Fibroblast of lung (primary cell): ENCODE data around the gene BAX. TPM values are rescaled to one million over a fixed set of nuclear protein-coding genes. Genes with fewer than 3 reads are reported as not detected.

Experiments
- DNase-seq, 2 donors: peaks; one replicate each; pipeline versions ENCODE4 v3.0.0 to v3.0.0-alpha.2; 2010; ENCODE audit warnings: low read depth in 2 of 2
- H2AFZ ChIP-seq: 2 replicates; pipeline ENCODE4 v1.5.1; 2012; ENCODE audit warnings: low read length, control low read depth, inconsistent platforms
- H3K27ac ChIP-seq: 2 replicates; pipeline ENCODE4 v1.5.1; 2011; ENCODE audit warnings: low read length, control low read depth; ENCODE audit not compliant: insufficient read depth
- H3K27me3 ChIP-seq: 2 replicates; pipeline ENCODE4 v1.5.1; 2011; ENCODE audit warnings: mild to moderate bottlenecking, low read length; ENCODE audit not compliant: control insufficient read depth, insufficient read depth
- H3K36me3 ChIP-seq: 2 replicates; pipeline ENCODE4 v1.5.1; 2011; ENCODE audit warnings: low read length; ENCODE audit not compliant: control insufficient read depth, insufficient read depth
- H3K4me1 ChIP-seq: 2 replicates; pipeline ENCODE4 v1.5.1; 2011; ENCODE audit warnings: low read length; ENCODE audit not compliant: control insufficient read depth, insufficient read depth; ENCODE audit errors: extremely low read depth
- H3K4me2 ChIP-seq: 2 replicates; pipeline ENCODE4 v1.5.1; 2011; ENCODE audit warnings: low read length, control low read depth; ENCODE audit not compliant: insufficient read depth; ENCODE audit errors: extremely low read depth
- H3K4me3 ChIP-seq, 4 experiments: fragments of 200-600 bp in 1 of 4; sonication (generic) in 1 of 4; replicated peaks in 1 of 4; 2 replicates each; pipeline ENCODE4 v1.5.1; 2011 to 2016; ENCODE audit warnings: low read length in 4 of 4, low read depth in 3 of 4, mild to moderate bottlenecking in 3 of 4, control low read depth in 2 of 4, inconsistent platforms in 1 of 4, mixed read lengths in 1 of 4; ENCODE audit not compliant: insufficient read depth in 1 of 4; ENCODE audit errors: control extremely low read depth in 1 of 4
- H3K79me2 ChIP-seq: 2 replicates; pipeline ENCODE4 v1.5.1; 2012; ENCODE audit warnings: mild to moderate bottlenecking, low read length, inconsistent platforms; ENCODE audit not compliant: control insufficient read depth, insufficient read depth
- H3K9ac ChIP-seq: 2 replicates; pipeline ENCODE4 v1.5.1; 2011; ENCODE audit warnings: mild to moderate bottlenecking, low read length, control low read depth; ENCODE audit not compliant: insufficient read depth
- H3K9me3 ChIP-seq: 2 replicates; pipeline ENCODE4 v1.5.1; 2012; ENCODE audit warnings: low read depth, low read length; ENCODE audit not compliant: control insufficient read depth, insufficient read depth
- H4K20me1 ChIP-seq: 2 replicates; pipeline ENCODE4 v1.5.1; 2011; ENCODE audit warnings: low read length; ENCODE audit not compliant: control insufficient read depth, insufficient read depth; ENCODE audit errors: extremely low read depth
- EZH2 ChIP-seq: IDR thresholded peaks from 2 replicates; pipeline ENCODE4 v1.5.1; 2012; ENCODE audit warnings: low read length, control low read depth, mild to moderate bottlenecking; ENCODE audit errors: missing control alignments
- polyA plus RNA-seq, 2 donors: library from polyadenylated mRNA; depleted of rRNA in 1 of 2; stranded (reverse) in 1 of 2; unstranded in 1 of 2; fragments of >200 nt; gene quantifications; 2 replicates each; pipeline ENCODE4 v1.2.1, GENCODE V29; 2011 to 2012; ENCODE audit warnings: missing spikeins in 1 of 2
- total RNA-seq: library from RNA; depleted of rRNA; stranded (reverse); fragments of >200 nt; gene quantifications from 2 replicates; pipeline ENCODE4 v1.2.1, GENCODE V29; 2014
- TF ChIP-seq, protein P1 (sequence below), 2 donors: IDR thresholded peaks in 1 of 2; conservative IDR thresholded peaks in 1 of 2; 1 replicate in 1 of 2; 2 replicates in 1 of 2; pipeline ENCODE4 v1.5.1; 2011 to 2012; ENCODE audit warnings: low read length in 2 of 2, control low read depth in 1 of 2, inconsistent platforms in 1 of 2, low read depth in 1 of 2, mild to moderate bottlenecking in 1 of 2

BAX gene
- total and polyA plus RNA-seq, 2 donors (not counting 1 experiment from before 2014, with no cell fraction given): 70.1 to 194 TPM

DNA sequence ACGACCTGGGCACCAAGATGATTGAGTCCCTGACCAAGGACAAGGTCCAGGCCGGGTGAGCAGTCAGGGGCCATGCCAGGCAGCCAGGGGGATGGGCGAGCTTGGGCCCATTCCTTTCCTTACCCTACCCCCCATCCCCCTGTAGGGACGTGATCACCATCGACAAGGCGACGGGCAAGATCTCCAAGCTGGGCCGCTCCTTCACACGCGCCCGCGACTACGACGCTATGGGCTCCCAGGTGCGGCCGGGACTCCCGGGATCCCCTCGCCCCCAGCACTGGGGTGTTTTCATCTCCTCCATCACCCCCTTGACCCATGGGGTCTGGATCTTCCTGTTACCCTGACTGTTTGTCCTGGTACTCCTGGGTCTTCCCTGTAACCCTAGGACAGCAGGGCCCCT, 55.2 kb downstream of the BAX start:
- no peak for DNase-seq
- no peaks in the 10 kb centered on the region for H3K79me2 ChIP-seq
- no peaks in the 10 kb centered on the region for H4K20me1 ChIP-seq
- no peak overlapping the region for H3K4me2 ChIP-seq
- no peak overlapping the region for H2AFZ ChIP-seq
- no peak overlapping the region for H3K4me3 ChIP-seq
- H3K4me1 ChIP-seq: no peaks in the 10 kb centered on the region
- H3K27me3 ChIP-seq: no peaks in the 10 kb centered on the region
- peaks cover 32% of the 10 kb centered on the region for H3K36me3 ChIP-seq
- no peak for TF ChIP-seq EZH2
- no peak overlapping the region for H3K27ac ChIP-seq
- H3K9ac ChIP-seq: no peak overlapping the region
- H3K9me3 ChIP-seq: no peaks in the 10 kb centered on the region

DNA sequence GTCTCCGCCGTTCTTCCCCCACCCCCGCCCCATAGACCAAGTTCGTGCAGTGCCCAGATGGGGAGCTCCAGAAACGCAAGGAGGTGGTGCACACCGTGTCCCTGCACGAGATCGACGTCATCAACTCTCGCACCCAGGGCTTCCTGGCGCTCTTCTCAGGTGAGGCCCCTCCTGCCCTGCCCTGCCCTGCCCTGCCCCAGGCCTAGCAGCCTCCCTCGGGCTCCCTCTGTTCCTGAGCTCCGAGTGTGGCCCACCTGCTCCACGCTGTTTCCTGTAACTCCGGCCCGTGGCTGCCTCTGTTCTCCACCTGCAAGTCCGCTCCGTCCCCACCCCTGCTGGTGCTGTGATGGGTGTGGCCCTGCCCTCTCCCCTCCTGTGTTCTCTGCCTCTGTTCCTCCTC, 55.8 kb downstream of the BAX start:
- H3K4me2 ChIP-seq: no peak overlapping the region

DNA sequence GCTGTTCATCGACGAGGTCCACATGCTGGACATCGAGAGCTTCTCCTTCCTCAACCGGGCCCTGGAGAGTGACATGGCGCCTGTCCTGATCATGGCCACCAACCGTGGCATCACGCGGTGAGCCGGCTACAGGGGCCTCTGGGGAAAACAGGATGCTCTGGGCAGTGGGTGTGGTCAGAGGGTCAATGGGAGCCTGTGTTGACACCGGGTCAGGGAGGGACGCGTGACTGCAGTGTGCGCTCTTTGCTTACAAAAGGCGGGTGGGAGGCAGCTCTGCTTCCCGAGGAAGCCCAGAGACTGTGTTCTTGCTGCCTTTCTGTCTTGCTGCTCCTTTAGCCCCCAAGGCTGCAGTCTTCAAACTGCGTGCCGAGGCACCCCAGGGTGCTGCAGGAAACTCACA, 56.5 kb downstream of the BAX start:
- Histone ChIP-seq H3K79me2 (no peaks in the 10 kb centered on the region), H4K20me1 (no peaks in the 10 kb centered on the region), H2AFZ (no peak overlapping the region), H3K4me3 (no peak overlapping the region), H3K9ac (no peak overlapping the region), H3K27me3 (no peaks in the 10 kb centered on the region), H3K9me3 (no peaks in the 10 kb centered on the region), H3K4me2 (no peak overlapping the region), H3K36me3 (peaks cover 32% of the 10 kb centered on the region), H3K4me1 (no peaks in the 10 kb centered on the region), H3K27ac (no peak overlapping the region)
- no peak for TF ChIP-seq EZH2
- TF ChIP-seq, protein P1, sequence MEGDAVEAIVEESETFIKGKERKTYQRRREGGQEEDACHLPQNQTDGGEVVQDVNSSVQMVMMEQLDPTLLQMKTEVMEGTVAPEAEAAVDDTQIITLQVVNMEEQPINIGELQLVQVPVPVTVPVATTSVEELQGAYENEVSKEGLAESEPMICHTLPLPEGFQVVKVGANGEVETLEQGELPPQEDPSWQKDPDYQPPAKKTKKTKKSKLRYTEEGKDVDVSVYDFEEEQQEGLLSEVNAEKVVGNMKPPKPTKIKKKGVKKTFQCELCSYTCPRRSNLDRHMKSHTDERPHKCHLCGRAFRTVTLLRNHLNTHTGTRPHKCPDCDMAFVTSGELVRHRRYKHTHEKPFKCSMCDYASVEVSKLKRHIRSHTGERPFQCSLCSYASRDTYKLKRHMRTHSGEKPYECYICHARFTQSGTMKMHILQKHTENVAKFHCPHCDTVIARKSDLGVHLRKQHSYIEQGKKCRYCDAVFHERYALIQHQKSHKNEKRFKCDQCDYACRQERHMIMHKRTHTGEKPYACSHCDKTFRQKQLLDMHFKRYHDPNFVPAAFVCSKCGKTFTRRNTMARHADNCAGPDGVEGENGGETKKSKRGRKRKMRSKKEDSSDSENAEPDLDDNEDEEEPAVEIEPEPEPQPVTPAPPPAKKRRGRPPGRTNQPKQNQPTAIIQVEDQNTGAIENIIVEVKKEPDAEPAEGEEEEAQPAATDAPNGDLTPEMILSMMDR (conservative IDR thresholded peaks at IDR 0.05 in 1 of 2, IDR thresholded peaks at IDR 0.05 in 1 of 2; ENCODE audit: low read depth in 1 of 2, low read length in 2 of 2): no peak
- no peak for DNase-seq

More for the DNA sequence above, 55.8 kb downstream of the BAX start:
- Histone ChIP-seq H3K79me2 (no peaks in the 10 kb centered on the region), H2AFZ (no peak overlapping the region), H3K27me3 (no peaks in the 10 kb centered on the region), H3K27ac (no peak overlapping the region), H3K9me3 (no peaks in the 10 kb centered on the region), H3K4me1 (no peaks in the 10 kb centered on the region), H4K20me1 (no peaks in the 10 kb centered on the region), H3K9ac (no peak overlapping the region), H3K4me3 (no peak overlapping the region), H3K36me3 (peaks cover 29% of the 10 kb centered on the region)
- no peak for DNase-seq
- no peak for TF ChIP-seq EZH2
- TF ChIP-seq, protein P1 (conservative IDR thresholded peaks at IDR 0.05 in 1 of 2, IDR thresholded peaks at IDR 0.05 in 1 of 2; ENCODE audit: low read depth in 1 of 2, low read length in 2 of 2): no peak

Other genes with a start within 250 kb of the BAX start
- 0.51 and 0.99 TPM in 2 replicates for gene MAMSTR, start 235.2 kb upstream of the BAX start, total RNA-seq
- gene MAMSTR, start 235.2 kb upstream of the BAX start, polyA plus RNA-seq: 0.84 and 1.8 TPM in 2 replicates
- gene RASIP1, start 214.3 kb upstream of the BAX start, total RNA-seq: 0.99 and 1.5 TPM in 2 replicates
- 1.2 and 1.6 TPM in 2 replicates for gene RASIP1, start 214.3 kb upstream of the BAX start, polyA plus RNA-seq
- gene IZUMO1, start 208.0 kb upstream of the BAX start, total RNA-seq: not detected in 2 replicates
- not detected in 2 replicates for gene IZUMO1, start 208.0 kb upstream of the BAX start, polyA plus RNA-seq
- under 0.01 and 0.17 TPM in 2 replicates for gene FUT1, start 202.2 kb upstream of the BAX start, total RNA-seq
- gene FUT1, start 202.2 kb upstream of the BAX start, polyA plus RNA-seq: 0.02 and 0.06 TPM in 2 replicates
- not detected in 2 replicates for gene FGF21, start 199.4 kb upstream of the BAX start, total RNA-seq
- not detected in 2 replicates for gene FGF21, start 199.4 kb upstream of the BAX start, polyA plus RNA-seq
- gene BCAT2, start 143.8 kb upstream of the BAX start, total RNA-seq: 22.1 and 33.9 TPM in 2 replicates
- 22.8 and 23.2 TPM in 2 replicates for gene BCAT2, start 143.8 kb upstream of the BAX start, polyA plus RNA-seq
- 7.7 and 11.1 TPM in 2 replicates for gene HSD17B14, start 118.4 kb upstream of the BAX start, total RNA-seq
- 2.7 and 4.5 TPM in 2 replicates for gene HSD17B14, start 118.4 kb upstream of the BAX start, polyA plus RNA-seq
- gene PLEKHA4, start 86.3 kb upstream of the BAX start, total RNA-seq: 18.7 and 20.0 TPM in 2 replicates
- gene PLEKHA4, start 86.3 kb upstream of the BAX start, polyA plus RNA-seq: 6.6 and 11.1 TPM in 2 replicates
- gene PPP1R15A, start 82.5 kb upstream of the BAX start, total RNA-seq: 87.3 and 166 TPM in 2 replicates
- gene PPP1R15A, start 82.5 kb upstream of the BAX start, polyA plus RNA-seq: 46.3 and 116 TPM in 2 replicates
- gene TULP2, start 56.1 kb upstream of the BAX start, total RNA-seq: 0.51 and 0.83 TPM in 2 replicates
- 0.10 and 0.28 TPM in 2 replicates for gene TULP2, start 56.1 kb upstream of the BAX start, polyA plus RNA-seq
- gene NUCB1, start 54.6 kb upstream of the BAX start, total RNA-seq: 130 and 137 TPM in 2 replicates
- 101 and 129 TPM in 2 replicates for gene NUCB1, start 54.6 kb upstream of the BAX start, polyA plus RNA-seq
- 0.17 TPM in 1 of 2 replicates, not detected in the other for gene DHDH, start 21.2 kb upstream of the BAX start, total RNA-seq
- 0.08 TPM in 1 of 2 replicates, not detected in the other for gene DHDH, start 21.2 kb upstream of the BAX start, polyA plus RNA-seq
- gene FTL, start 10.4 kb downstream of the BAX start, total RNA-seq: 6,440 and 8,266 TPM in 2 replicates
- gene FTL, start 10.4 kb downstream of the BAX start, polyA plus RNA-seq: 1,844 and 2,689 TPM in 2 replicates
- gene GYS1, start 38.4 kb downstream of the BAX start, total RNA-seq: 18.7 and 31.2 TPM in 2 replicates
- gene GYS1, start 38.4 kb downstream of the BAX start, polyA plus RNA-seq: 42.8 and 43.0 TPM in 2 replicates
- 128 and 158 TPM in 2 replicates for gene RUVBL2, start 39.0 kb downstream of the BAX start, total RNA-seq
- 77.6 and 157 TPM in 2 replicates for gene RUVBL2, start 39.0 kb downstream of the BAX start, polyA plus RNA-seq
- gene LHB, start 62.2 kb downstream of the BAX start, total RNA-seq: not detected in 2 replicates
- 0.17 TPM in 1 of 2 replicates, not detected in the other for gene LHB, start 62.2 kb downstream of the BAX start, polyA plus RNA-seq
- not detected in 2 replicates for gene CGB3, start 69.5 kb downstream of the BAX start, total RNA-seq
- gene CGB3, start 69.5 kb downstream of the BAX start, polyA plus RNA-seq: not detected in 2 replicates
- gene CGB2, start 77.0 kb downstream of the BAX start, total RNA-seq: not detected in 2 replicates
- not detected in 2 replicates for gene CGB2, start 77.0 kb downstream of the BAX start, polyA plus RNA-seq
- not detected in 2 replicates for gene CGB1, start 82.0 kb downstream of the BAX start, total RNA-seq
- gene CGB1, start 82.0 kb downstream of the BAX start, polyA plus RNA-seq: not detected in 2 replicates
- gene CGB5, start 89.0 kb downstream of the BAX start, total RNA-seq: not detected in 2 replicates
- gene CGB5, start 89.0 kb downstream of the BAX start, polyA plus RNA-seq: not detected in 2 replicates
- gene CGB8, start 94.2 kb downstream of the BAX start, total RNA-seq: not detected in 2 replicates
- not detected in 2 replicates for gene CGB8, start 94.2 kb downstream of the BAX start, polyA plus RNA-seq
- gene CGB7, start 102.9 kb downstream of the BAX start, total RNA-seq: under 0.01 TPM in 2 replicates
- gene CGB7, start 102.9 kb downstream of the BAX start, polyA plus RNA-seq: 0.07 and 0.12 TPM in 2 replicates
- gene NTF4, start 109.9 kb downstream of the BAX start, total RNA-seq: not detected in 2 replicates
- gene NTF4, start 109.9 kb downstream of the BAX start, polyA plus RNA-seq: not detected in 2 replicates
- gene KCNA7, start 117.8 kb downstream of the BAX start, total RNA-seq: not detected in 2 replicates
- gene KCNA7, start 117.8 kb downstream of the BAX start, polyA plus RNA-seq: not detected in 2 replicates
- 114 and 142 TPM in 2 replicates for gene SNRNP70, start 130.6 kb downstream of the BAX start, total RNA-seq
- gene SNRNP70, start 130.6 kb downstream of the BAX start, polyA plus RNA-seq: 72.2 and 83.0 TPM in 2 replicates
- 8.0 and 10.9 TPM in 2 replicates for gene LIN7B, start 159.5 kb downstream of the BAX start, total RNA-seq
- 2.6 TPM in 2 replicates for gene LIN7B, start 159.5 kb downstream of the BAX start, polyA plus RNA-seq
- gene C19orf73, start 164.3 kb downstream of the BAX start, total RNA-seq: 0.51 and 0.83 TPM in 2 replicates
- 0.27 and 0.30 TPM in 2 replicates for gene C19orf73, start 164.3 kb downstream of the BAX start, polyA plus RNA-seq
- gene PPFIA3, start 164.7 kb downstream of the BAX start, total RNA-seq: 0.77 and 1.3 TPM in 2 replicates
- 0.37 and 0.62 TPM in 2 replicates for gene PPFIA3, start 164.7 kb downstream of the BAX start, polyA plus RNA-seq
- gene HRC, start 200.5 kb downstream of the BAX start, total RNA-seq: under 0.01 TPM in 1 of 2 replicates, not detected in the other
- 0.16 TPM in 1 of 2 replicates, not detected in the other for gene HRC, start 200.5 kb downstream of the BAX start, polyA plus RNA-seq
- 6.9 and 18.7 TPM in 2 replicates for gene TRPM4, start 202.9 kb downstream of the BAX start, total RNA-seq
- gene TRPM4, start 202.9 kb downstream of the BAX start, polyA plus RNA-seq: 6.1 and 6.7 TPM in 2 replicates